Measurements from ENCODE around the gene CCDC71L.

DNA sequence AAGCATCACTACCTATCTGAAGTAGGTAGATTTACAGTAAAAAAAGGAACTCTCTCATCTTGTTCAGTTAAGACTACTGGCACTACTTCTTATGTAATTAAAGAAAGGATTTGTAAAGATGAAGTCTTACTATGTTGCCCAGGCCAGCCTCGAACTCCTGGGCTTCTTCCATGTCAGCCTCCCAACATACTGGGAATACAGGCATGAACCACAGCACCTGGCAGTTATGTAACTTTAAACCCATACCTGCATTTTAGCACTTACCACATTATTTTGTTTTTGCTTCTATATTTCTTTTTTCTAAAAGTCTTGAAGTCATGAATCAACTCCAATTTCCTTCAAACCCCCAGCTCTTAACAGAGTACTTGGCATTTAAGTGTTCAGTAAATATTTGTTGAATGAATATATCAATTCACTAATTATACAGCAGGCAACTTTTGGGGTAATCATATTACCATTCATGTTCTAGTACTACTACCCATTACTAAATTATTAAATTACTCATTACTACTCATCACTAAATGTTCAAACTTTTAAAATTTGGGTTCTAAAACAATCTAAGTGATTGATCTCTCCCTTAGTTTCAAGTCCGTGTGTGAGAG lies 31.6 kb upstream of the CCDC71L start:
- TF ChIP-seq, protein P1, sequence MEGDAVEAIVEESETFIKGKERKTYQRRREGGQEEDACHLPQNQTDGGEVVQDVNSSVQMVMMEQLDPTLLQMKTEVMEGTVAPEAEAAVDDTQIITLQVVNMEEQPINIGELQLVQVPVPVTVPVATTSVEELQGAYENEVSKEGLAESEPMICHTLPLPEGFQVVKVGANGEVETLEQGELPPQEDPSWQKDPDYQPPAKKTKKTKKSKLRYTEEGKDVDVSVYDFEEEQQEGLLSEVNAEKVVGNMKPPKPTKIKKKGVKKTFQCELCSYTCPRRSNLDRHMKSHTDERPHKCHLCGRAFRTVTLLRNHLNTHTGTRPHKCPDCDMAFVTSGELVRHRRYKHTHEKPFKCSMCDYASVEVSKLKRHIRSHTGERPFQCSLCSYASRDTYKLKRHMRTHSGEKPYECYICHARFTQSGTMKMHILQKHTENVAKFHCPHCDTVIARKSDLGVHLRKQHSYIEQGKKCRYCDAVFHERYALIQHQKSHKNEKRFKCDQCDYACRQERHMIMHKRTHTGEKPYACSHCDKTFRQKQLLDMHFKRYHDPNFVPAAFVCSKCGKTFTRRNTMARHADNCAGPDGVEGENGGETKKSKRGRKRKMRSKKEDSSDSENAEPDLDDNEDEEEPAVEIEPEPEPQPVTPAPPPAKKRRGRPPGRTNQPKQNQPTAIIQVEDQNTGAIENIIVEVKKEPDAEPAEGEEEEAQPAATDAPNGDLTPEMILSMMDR (IDR thresholded peaks at IDR 0.05; ENCODE audit: low read depth, low read length) = no peak
- no peak for TF ChIP-seq EZH2phosphoT487 (IDR thresholded peaks at IDR 0.05; ENCODE audit: low read depth)

All from OCI-LY3 (cell line).